Naive B cell (primary cell): ENCODE data around the gene JCHAIN. TPM values are rescaled to one million over a fixed set of nuclear protein-coding genes. Genes with fewer than 3 reads are reported as not detected.
"Not testable (repeated sequence)": the region's sequence is repeated elsewhere in the genome, so short reads cannot be mapped to it uniquely, and the experiment has no call there.

Experiments
- ATAC-seq, 2 donors: fragments of 150-1000 bp; cut with Tn5 transposase; 2 replicates each; pipeline ENCODE4 v1.10.0; 2021; ENCODE audit warnings: low read depth in 2 of 2, mild to moderate bottlenecking in 2 of 2, moderate library complexity in 2 of 2
- DNase-seq: peaks from one replicate; pipeline ENCODE4 v3.0.0; 2022
- H3K27ac Mint-ChIP-seq, 6 donors: one replicate each; pipeline ENCODE4 v1.8.0; 2020 to 2022; ENCODE audit warnings: mild to moderate bottlenecking in 6 of 6, mixed read lengths in 6 of 6, moderate library complexity in 5 of 6, inconsistent platforms in 2 of 6
- H3K27me3 Mint-ChIP-seq, 3 donors: one replicate each; pipeline ENCODE4 v1.8.0; 2021 to 2022; ENCODE audit warnings: mixed read lengths in 3 of 3, mild to moderate bottlenecking in 1 of 3
- H3K36me3 Mint-ChIP-seq, 2 donors: one replicate each; pipeline ENCODE4 v1.8.0; 2020 to 2022; ENCODE audit warnings: mixed read lengths in 2 of 2, inconsistent platforms in 1 of 2, mild to moderate bottlenecking in 1 of 2
- H3K4me1 Mint-ChIP-seq, 3 donors: one replicate each; pipeline ENCODE4 v1.8.0; 2020 to 2022; ENCODE audit warnings: mixed read lengths in 3 of 3, inconsistent platforms in 1 of 3, mild to moderate bottlenecking in 1 of 3, moderate library complexity in 1 of 3
- H3K4me3 Mint-ChIP-seq, 8 donors: one replicate each; pipeline ENCODE4 v1.8.0; 2020 to 2022; ENCODE audit warnings: mild to moderate bottlenecking in 8 of 8, mixed read lengths in 8 of 8, moderate library complexity in 8 of 8, inconsistent platforms in 2 of 8
- H3K9me3 Mint-ChIP-seq, 7 donors: one replicate each; pipeline ENCODE4 v1.8.0; 2020 to 2022; ENCODE audit warnings: mixed read lengths in 7 of 7, mild to moderate bottlenecking in 5 of 7, inconsistent platforms in 2 of 7, moderate library complexity in 1 of 7
- polyA plus RNA-seq, 6 donors: library from polyadenylated mRNA; unstranded; fragments of 300-500 nt; fragmentation: Illumina TruSeq; gene quantifications; one replicate each; pipeline ENCODE4 v1.2.3, GENCODE V29; 2021; ENCODE audit warnings: low read depth in 6 of 6

The JCHAIN gene
- polyA plus RNA-seq, 6 donors from 2014 or later = 198 to 689 (median 314) TPM

GRCh38 chr4:70654605-70655011 lies 11.7 kb downstream of the JCHAIN start:
- DNase-seq (no peak), ATAC-seq (no peak)
- H3K9me3 Mint-ChIP-seq = no peaks in the 10 kb centered on the region
- no peak overlapping the region for H3K4me3 Mint-ChIP-seq
- H3K27me3 Mint-ChIP-seq = no peaks in the 10 kb centered on the region
- no peaks in the 10 kb centered on the region for H3K36me3 Mint-ChIP-seq
- peak overlapping the region in 3 of 6 donors; percentile 74 to 92 (median 82) for H3K27ac Mint-ChIP-seq
- peaks cover 0 to 24% (median 11%) of the 10 kb centered on the region in 3 donors for H3K4me1 Mint-ChIP-seq

GRCh38 chr4:70651864-70652506 lies 14.3 kb downstream of the JCHAIN start:
- no peak for DNase-seq
- Mint-ChIP-seq H3K27ac (peak overlapping the region in 1 of 6 donors; percentile 47), H3K4me1 (peaks cover 0 to 10% (median 3%) of the 10 kb centered on the region in 3 donors), H3K9me3 (no peaks in the 10 kb centered on the region), H3K36me3 (no peaks in the 10 kb centered on the region), H3K27me3 (no peaks in the 10 kb centered on the region), H3K4me3 (no peak overlapping the region)
- ATAC-seq = peak; percentile 30 to 51

GRCh38 chr4:70650741-70651140 lies 15.6 kb downstream of the JCHAIN start:
- not testable (repeated sequence) for H3K36me3 Mint-ChIP-seq, DNase-seq, H3K27me3 Mint-ChIP-seq, H3K4me3 Mint-ChIP-seq, ATAC-seq, H3K9me3 Mint-ChIP-seq
- H3K4me1 Mint-ChIP-seq = peaks cover 0 to 10% (median 3%) of the 10 kb centered on the region in 3 donors
- peak overlapping the region in 3 of 6 donors; percentile 45 to 90 (median 84) for H3K27ac Mint-ChIP-seq

GRCh38 chr4:70640192-70640591 lies 26.1 kb downstream of the JCHAIN start:
- Mint-ChIP-seq H3K36me3 (no peaks in the 10 kb centered on the region), H3K4me1 (peaks cover 0 to 10% (median 0%) of the 10 kb centered on the region in 3 donors), H3K9me3 (no peaks in the 10 kb centered on the region), H3K4me3 (no peak overlapping the region), H3K27ac (no peak overlapping the region), H3K27me3 (no peaks in the 10 kb centered on the region)
- ATAC-seq (no peak), DNase-seq (no peak)

- H3K36me3 Mint-ChIP-seq = no peaks in the 10 kb centered on the region
- no peak overlapping the region for H3K27ac Mint-ChIP-seq
- no peak for DNase-seq
- no peaks in the 10 kb centered on the region for H3K9me3 Mint-ChIP-seq
- peaks cover 0 to 10% (median 0%) of the 10 kb centered on the region in 3 donors for H3K4me1 Mint-ChIP-seq
- H3K27me3 Mint-ChIP-seq = no peaks in the 10 kb centered on the region
- no peak for ATAC-seq
- no peak overlapping the region for H3K4me3 Mint-ChIP-seq
These were observed 28.9 kb downstream of the JCHAIN start for GRCh38 chr4:70637239-70637913.

GRCh38 chr4:70634482-70634881 lies 31.8 kb downstream of the JCHAIN start:
- Mint-ChIP-seq H3K27me3 (no peaks in the 10 kb centered on the region), H3K27ac (peak overlapping the region in 3 of 6 donors; percentile 28 to 80 (median 42)), H3K36me3 (no peaks in the 10 kb centered on the region), H3K4me3 (no peak overlapping the region), H3K4me1 (peaks cover 0 to 10% (median 0%) of the 10 kb centered on the region in 3 donors), H3K9me3 (no peaks in the 10 kb centered on the region)
- ATAC-seq = no peak
- DNase-seq = no peak

- H3K4me1 Mint-ChIP-seq = peaks cover 0 to under 1% (median 0%) of the 10 kb centered on the region in 3 donors
- peak overlapping the region in 1 of 6 donors; percentile 37 for H3K27ac Mint-ChIP-seq
These were observed 34.3 kb downstream of the JCHAIN start for GRCh38 chr4:70632028-70632427.

GRCh38 chr4:70630162-70630561 lies 36.1 kb downstream of the JCHAIN start:
- DNase-seq = no peak
- ATAC-seq = no peak
- Mint-ChIP-seq H3K9me3 (no peaks in the 10 kb centered on the region), H3K27me3 (no peaks in the 10 kb centered on the region), H3K36me3 (no peaks in the 10 kb centered on the region), H3K27ac (no peak overlapping the region), H3K4me1 (no peaks in the 10 kb centered on the region), H3K4me3 (no peak overlapping the region)

More at GRCh38 chr4:70632028-70632427, 34.3 kb downstream of the JCHAIN start:
- Mint-ChIP-seq H3K4me3 (no peak overlapping the region), H3K36me3 (no peaks in the 10 kb centered on the region), H3K9me3 (no peaks in the 10 kb centered on the region), H3K27me3 (no peaks in the 10 kb centered on the region)
- DNase-seq (no peak), ATAC-seq (no peak)

- no peaks in the 10 kb centered on the region for H3K9me3 Mint-ChIP-seq
- no peaks in the 10 kb centered on the region for H3K4me1 Mint-ChIP-seq
- no peak overlapping the region for H3K4me3 Mint-ChIP-seq
- no peak overlapping the region for H3K27ac Mint-ChIP-seq
- no peaks in the 10 kb centered on the region for H3K27me3 Mint-ChIP-seq
- DNase-seq (no peak), ATAC-seq (no peak)
- no peaks in the 10 kb centered on the region for H3K36me3 Mint-ChIP-seq
These were observed 36.7 kb downstream of the JCHAIN start for GRCh38 chr4:70629469-70630090.

- H3K4me3 Mint-ChIP-seq = no peak within 1 kb of the TSS
- H3K27ac Mint-ChIP-seq = no peak within 1 kb of the TSS
- H3K9me3 Mint-ChIP-seq = no peaks in the 10 kb centered on the region
- H3K27me3 Mint-ChIP-seq = no peaks in the 10 kb centered on the region
- DNase-seq (no peak), ATAC-seq (no peak)
- H3K36me3 Mint-ChIP-seq = no peaks in the 10 kb centered on the region
- peaks cover 0 to under 1% (median 0%) of the 10 kb centered on the region in 3 donors for H3K4me1 Mint-ChIP-seq
These were observed 37.9 kb downstream of the JCHAIN start, which contains the start of gene ENAM for GRCh38 chr4:70628444-70628843. Gene ENAM (plus strand): TSS chr4:70628744. CDS start chr4:70629501, 757 bp downstream.

- DNase-seq = no peak
- no peak for ATAC-seq
- no peaks in the 10 kb centered on the region for H3K36me3 Mint-ChIP-seq
- no peak overlapping the region for H3K27ac Mint-ChIP-seq
- no peaks in the 10 kb centered on the region for H3K9me3 Mint-ChIP-seq
- H3K27me3 Mint-ChIP-seq = no peaks in the 10 kb centered on the region
- peaks cover 0 to 4% (median 0%) of the 10 kb centered on the region in 3 donors for H3K4me1 Mint-ChIP-seq
- no peak overlapping the region for H3K4me3 Mint-ChIP-seq
These were observed 38.7 kb downstream of the JCHAIN start for GRCh38 chr4:70627620-70628019.

- no peak for DNase-seq
- no peaks in the 10 kb centered on the region for H3K27me3 Mint-ChIP-seq
- ATAC-seq = no peak
- peaks cover 0 to 4% (median 0%) of the 10 kb centered on the region in 3 donors for H3K4me1 Mint-ChIP-seq
- no peaks in the 10 kb centered on the region for H3K36me3 Mint-ChIP-seq
- H3K9me3 Mint-ChIP-seq = no peaks in the 10 kb centered on the region
- no peak overlapping the region for H3K27ac Mint-ChIP-seq
- H3K4me3 Mint-ChIP-seq = no peak overlapping the region
These were observed 42.0 kb downstream of the JCHAIN start for GRCh38 chr4:70624226-70624793.

GRCh38 chr4:70623323-70623722 lies 43.0 kb downstream of the JCHAIN start:
- no peaks in the 10 kb centered on the region for H3K36me3 Mint-ChIP-seq
- peaks cover 0 to 3% (median 0%) of the 10 kb centered on the region in 7 donors for H3K9me3 Mint-ChIP-seq
- H3K27ac Mint-ChIP-seq = no peak overlapping the region
- DNase-seq (no peak), ATAC-seq (no peak)
- H3K27me3 Mint-ChIP-seq = no peaks in the 10 kb centered on the region
- peaks cover 0 to 4% (median 0%) of the 10 kb centered on the region in 3 donors for H3K4me1 Mint-ChIP-seq
- no peak overlapping the region for H3K4me3 Mint-ChIP-seq
